ENCODE results near the gene PPM1B.
"Not testable (repeated sequence)": the region's sequence is repeated elsewhere in the genome, so short reads cannot be mapped to it uniquely, and the experiment has no call there.

Gene PPM1B
- total RNA-seq, result 23.0 to 25.3 reads per million in 2 donors

GRCh38 chr2:44168681-44169154 lies at the start of gene PPM1B:
Gene PPM1B, plus strand, starts transcription at chr2:44168875. Its CDS starts 32,325 bp downstream, at chr2:44201200.
- peak in 3 of 5 experiments; percentile 99 to 100 (median 99) for DNase-seq

- no peak for DNase-seq
These were observed 48.8 kb upstream of the PPM1B start for GRCh38 chr2:44119878-44120277.

- peak in 1 of 5 experiments; percentile 72 for DNase-seq
These were observed 48.2 kb upstream of the PPM1B start for GRCh38 chr2:44120428-44120827.

GRCh38 chr2:44121899-44122298 lies 46.8 kb upstream of the PPM1B start:
- no peak for DNase-seq

- DNase-seq, result no peak
These were observed 44.2 kb upstream of the PPM1B start for GRCh38 chr2:44124500-44124899.

- no peak for DNase-seq
These were observed 42.4 kb upstream of the PPM1B start for GRCh38 chr2:44126106-44126797.

GRCh38 chr2:44130441-44130840 lies 38.2 kb upstream of the PPM1B start:
- no peak for DNase-seq

GRCh38 chr2:44131177-44131576 lies 37.5 kb upstream of the PPM1B start:
- DNase-seq, result no peak

- DNase-seq, result not testable (repeated sequence)
These were observed 35.1 kb upstream of the PPM1B start for GRCh38 chr2:44133602-44134001.

- DNase-seq, result no peak
These were observed 33.8 kb upstream of the PPM1B start for GRCh38 chr2:44134848-44135247.

GRCh38 chr2:44135296-44135695 lies 33.4 kb upstream of the PPM1B start:
- DNase-seq, result no peak

GRCh38 chr2:44135771-44136170 lies 32.9 kb upstream of the PPM1B start:
- no peak for DNase-seq

- no peak for DNase-seq
These were observed 32.4 kb upstream of the PPM1B start for GRCh38 chr2:44136252-44136651.

GRCh38 chr2:44137048-44137447 lies 31.6 kb upstream of the PPM1B start:
- DNase-seq, result no peak

GRCh38 chr2:44137872-44138551 lies 30.7 kb upstream of the PPM1B start:
- no peak for DNase-seq

- DNase-seq, result no peak
These were observed 28.9 kb upstream of the PPM1B start for GRCh38 chr2:44139741-44140140.

- DNase-seq, result no peak
These were observed 26.4 kb upstream of the PPM1B start for GRCh38 chr2:44142306-44142705.

- no peak for DNase-seq
These were observed 25.0 kb upstream of the PPM1B start for GRCh38 chr2:44143701-44144100.

- DNase-seq, result no peak
These were observed 19.7 kb upstream of the PPM1B start for GRCh38 chr2:44148999-44149398.

- DNase-seq, result no peak
These were observed 18.2 kb upstream of the PPM1B start for GRCh38 chr2:44150473-44150872.

- DNase-seq, result no peak
These were observed 15.6 kb upstream of the PPM1B start for GRCh38 chr2:44152865-44153669.

GRCh38 chr2:44155666-44156446 lies 12.8 kb upstream of the PPM1B start:
- DNase-seq, result no peak

- DNase-seq, result no peak
These were observed 4.9 kb upstream of the PPM1B start for GRCh38 chr2:44163777-44164176.
